Measurements from ENCODE around the gene SSH2.
"Not testable (repeated sequence)": the region's sequence is repeated elsewhere in the genome, so short reads cannot be mapped to it uniquely, and the experiment has no call there.

The SSH2 gene

GRCh38 chr17:29698019-29698777, 231.8 kb downstream of the SSH2 start:
- DNase-seq: no peak

GRCh38 chr17:29697371-29697770, 232.7 kb downstream of the SSH2 start:
- no peak for DNase-seq

DNA sequence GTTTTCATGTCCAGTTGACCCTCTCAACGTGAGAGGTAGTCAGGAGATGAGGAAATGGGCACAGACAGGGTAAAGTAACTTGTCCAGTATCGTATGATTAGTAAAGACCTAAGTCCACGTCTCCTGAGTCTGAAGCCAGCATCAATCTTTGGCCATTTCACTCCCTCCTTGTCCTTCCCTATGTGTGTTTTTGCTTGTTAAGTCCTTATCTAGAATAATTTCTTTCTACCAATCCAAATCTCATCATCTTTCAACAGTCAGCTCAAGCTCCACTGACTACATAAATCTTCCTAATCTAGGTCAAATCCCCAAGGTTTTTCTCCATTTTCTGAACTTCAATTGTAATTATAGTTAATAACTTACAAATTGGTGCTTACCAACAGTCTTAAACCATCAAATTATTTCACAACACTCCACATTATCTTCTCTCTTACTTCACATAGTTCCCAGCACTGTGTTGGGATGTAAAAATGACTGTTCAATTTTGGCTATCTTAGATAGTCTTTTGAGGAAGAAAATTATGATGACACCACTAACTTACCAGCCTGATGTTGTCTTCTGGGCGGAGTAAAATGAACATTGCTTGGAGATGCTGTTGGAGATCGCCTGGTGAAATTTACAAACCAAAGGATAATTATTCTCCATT, 235.0 kb downstream of the SSH2 start:
- no peak for DNase-seq

- no peak for DNase-seq
These were observed 236.3 kb downstream of the SSH2 start for GRCh38 chr17:29693751-29694150.

DNA sequence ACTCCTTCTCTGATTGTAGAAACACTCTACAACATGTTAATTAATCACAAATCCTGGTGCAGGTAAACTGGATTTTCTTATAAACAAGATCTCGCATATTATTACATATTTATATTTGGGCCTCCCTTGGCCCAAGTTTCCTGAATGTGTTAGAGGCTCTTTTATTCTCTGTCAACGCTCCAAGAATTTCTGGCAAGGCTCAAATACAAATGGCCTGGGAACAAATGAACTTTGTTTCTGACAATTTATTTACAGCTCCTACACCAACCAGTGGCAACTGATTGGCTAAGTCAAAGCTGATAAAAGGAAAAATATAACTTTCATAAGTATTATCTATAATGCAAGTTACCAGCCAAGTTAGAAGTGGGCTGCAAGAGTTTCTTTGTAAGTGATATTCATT, 242.4 kb downstream of the SSH2 start:
- DNase-seq: no peak

GRCh38 chr17:29686993-29687590, 242.9 kb downstream of the SSH2 start:
- DNase-seq: no peak

DNA sequence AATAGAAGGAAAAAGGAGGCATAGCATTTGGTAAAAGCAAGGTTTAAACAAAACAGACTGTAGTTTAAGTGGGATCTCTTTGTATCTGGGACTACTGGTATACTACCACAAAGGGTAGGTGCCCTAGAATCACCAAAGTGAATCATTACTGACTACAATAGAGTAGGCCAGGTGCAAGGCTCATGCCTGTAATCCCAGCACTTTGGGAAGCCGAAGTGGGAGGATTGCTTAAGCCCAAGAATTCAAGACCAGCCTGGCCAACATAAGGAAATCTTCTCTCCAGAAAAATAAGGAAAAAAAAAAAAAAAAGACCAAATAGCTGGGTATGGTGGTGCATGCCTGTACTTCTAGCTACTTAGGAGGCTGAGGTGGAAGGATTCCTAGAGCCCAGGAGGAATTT, 246.5 kb downstream of the SSH2 start:
- no peak for DNase-seq

GRCh38 chr17:29682987-29683386, 247.0 kb downstream of the SSH2 start:
- no peak for DNase-seq

GRCh38 chr17:29682054-29682453, 248.0 kb downstream of the SSH2 start:
- no peak for DNase-seq

- no peak for DNase-seq
These were observed 252.2 kb downstream of the SSH2 start for GRCh38 chr17:29677824-29678223.

GRCh38 chr17:29677221-29677791, 252.7 kb downstream of the SSH2 start:
- no peak for DNase-seq

GRCh38 chr17:29675961-29676360, 254.1 kb downstream of the SSH2 start:
- not testable (repeated sequence) for DNase-seq

GRCh38 chr17:29674281-29674680, 255.7 kb downstream of the SSH2 start:
- DNase-seq: no peak

- no peak for DNase-seq
These were observed 258.4 kb downstream of the SSH2 start for GRCh38 chr17:29671661-29672060.

GRCh38 chr17:29669266-29669665, 260.8 kb downstream of the SSH2 start:
- no peak for DNase-seq

- no peak for DNase-seq
These were observed 262.1 kb downstream of the SSH2 start for GRCh38 chr17:29667969-29668368.

GRCh38 chr17:29665481-29665810, 264.6 kb downstream of the SSH2 start:
- DNase-seq: no peak

DNA sequence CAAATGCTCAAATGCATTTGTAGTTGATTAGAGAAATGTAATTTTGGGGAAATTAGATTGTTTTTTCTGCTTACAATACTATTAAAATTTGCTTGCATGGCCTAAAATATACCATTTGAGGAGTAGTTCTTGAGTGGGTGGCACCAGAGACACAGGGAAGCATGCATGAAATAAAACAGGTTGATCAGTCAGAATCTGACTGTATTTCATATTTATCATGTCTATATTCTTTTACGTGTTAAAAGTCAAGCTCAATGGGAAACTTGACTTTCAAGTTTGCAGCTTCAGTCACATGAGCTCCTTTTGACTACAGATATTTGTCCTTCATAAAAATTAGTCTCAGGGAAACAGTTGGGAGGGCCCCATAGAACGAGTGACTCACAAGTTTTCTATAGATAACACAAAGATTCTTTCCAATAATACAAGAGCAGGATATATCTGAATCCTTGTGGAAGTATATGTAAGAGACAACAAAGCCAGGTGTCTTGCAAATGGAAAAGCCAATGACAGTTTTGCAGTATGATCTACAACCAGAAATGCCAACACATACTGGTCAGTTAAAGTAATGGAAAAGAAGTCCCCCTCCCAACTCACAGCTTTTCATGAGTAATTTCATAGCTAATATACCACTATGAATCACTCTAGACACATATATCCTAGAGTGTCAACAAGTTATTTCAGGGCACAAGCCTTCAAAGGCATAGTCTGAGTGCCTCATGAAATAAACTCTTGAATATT, 265.1 kb downstream of the SSH2 start:
- no peak for DNase-seq

DNA sequence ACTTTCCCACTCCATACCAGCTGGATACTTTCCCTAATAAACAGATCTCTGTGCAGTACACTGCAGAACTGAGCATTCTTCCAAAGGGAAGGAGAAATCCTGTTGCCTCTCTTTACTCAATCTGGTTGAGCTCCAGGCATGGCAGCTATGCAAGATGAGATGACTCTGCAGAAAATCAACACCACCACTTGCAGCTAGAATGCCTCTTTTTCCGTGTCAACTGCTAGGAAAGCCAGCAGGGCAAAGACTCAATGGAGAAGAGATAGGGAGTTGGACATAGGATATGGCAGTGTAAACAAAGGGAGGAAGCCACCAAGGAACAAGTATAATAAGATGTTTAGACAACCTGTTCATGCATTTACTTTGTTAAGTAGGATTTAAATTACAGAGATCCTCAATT, 266.9 kb downstream of the SSH2 start:
- no peak for DNase-seq

GRCh38 chr17:29661213-29661612, 268.8 kb downstream of the SSH2 start:
- no peak for DNase-seq

- DNase-seq: no peak
These were observed 270.9 kb downstream of the SSH2 start for GRCh38 chr17:29659155-29659554.

DNA sequence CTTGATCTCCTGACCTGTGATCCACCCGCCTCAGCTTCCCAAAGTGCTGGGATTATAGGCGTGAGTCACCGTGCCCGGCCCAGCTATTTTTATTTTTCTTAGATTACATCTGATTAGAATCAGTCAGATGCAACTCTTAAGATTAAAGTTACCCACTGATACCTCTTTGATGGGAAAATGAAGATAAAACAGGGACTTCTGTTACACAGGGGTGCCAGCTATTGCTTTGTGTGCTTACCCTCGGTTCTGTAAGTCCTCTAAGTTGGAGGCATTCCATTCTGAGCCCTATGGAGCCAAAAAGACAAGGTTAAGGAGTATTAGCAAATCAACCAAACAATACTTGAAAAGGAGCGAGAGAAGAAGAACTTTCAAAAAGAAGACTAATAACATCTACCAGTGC, 274.7 kb downstream of the SSH2 start:
- DNase-seq: no peak

- no peak for DNase-seq
These were observed 275.9 kb downstream of the SSH2 start for GRCh38 chr17:29653995-29654714.

All from 8988T (cell line).